ENCODE results near the gene GNGT1. TPM values are rescaled to one million over a fixed set of nuclear protein-coding genes. Genes with fewer than 3 reads are reported as not detected.
A peak's percentile ranks its signal among the peaks of the same experiment; 100 is the strongest.

GNGT1 gene
- polyA plus RNA-seq, 2 of the 4 experiments (the other 2 are of a cell fraction), result not detected

DNA sequence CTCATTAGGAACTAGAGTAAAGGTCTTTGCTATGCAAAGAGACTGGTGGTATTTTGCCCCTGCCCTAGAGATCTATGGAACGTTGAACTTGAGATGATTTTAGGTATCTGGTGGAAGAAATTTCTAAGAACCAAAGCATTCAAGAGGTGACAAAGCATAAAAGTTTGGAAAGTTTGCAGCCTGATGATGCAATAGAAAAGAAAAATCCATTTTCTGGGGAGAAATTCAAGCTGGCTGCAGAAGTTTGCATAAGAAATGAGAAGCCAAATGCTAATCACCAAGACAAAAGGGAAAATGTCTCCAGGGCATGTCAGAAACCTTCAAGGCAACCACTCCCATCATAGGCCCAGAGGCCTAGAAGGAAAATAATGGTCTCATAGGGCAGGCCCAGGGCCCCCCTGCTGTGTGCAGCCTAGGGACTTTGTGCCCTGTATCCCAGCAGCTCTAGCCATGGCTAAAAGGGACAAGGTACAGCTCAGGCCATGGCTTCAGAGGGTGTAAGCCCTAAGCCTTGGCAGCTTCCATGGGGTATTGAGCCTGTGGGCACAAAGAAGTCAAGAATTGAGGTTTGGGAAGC lies 32.3 kb upstream of the GNGT1 start:
- no peak for TF ChIP-seq ZFP36 (IDR thresholded peaks at IDR 0.05; ENCODE audit: borderline replicate concordance, partially characterized antibody)
- no peak for TF ChIP-seq KDM1A (IDR thresholded peaks at IDR 0.05; ENCODE audit: low read depth)
- TF ChIP-seq, protein P1, sequence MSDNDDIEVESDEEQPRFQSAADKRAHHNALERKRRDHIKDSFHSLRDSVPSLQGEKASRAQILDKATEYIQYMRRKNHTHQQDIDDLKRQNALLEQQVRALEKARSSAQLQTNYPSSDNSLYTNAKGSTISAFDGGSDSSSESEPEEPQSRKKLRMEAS (IDR thresholded peaks at IDR 0.05), result no peak
- no peak for TF ChIP-seq MAZ (IDR thresholded peaks at IDR 0.05; ENCODE audit: borderline replicate concordance, low read depth, low read length)
- TF ChIP-seq SMC3 (IDR thresholded peaks at IDR 0.05), result no peak
- TF ChIP-seq, protein P2, sequence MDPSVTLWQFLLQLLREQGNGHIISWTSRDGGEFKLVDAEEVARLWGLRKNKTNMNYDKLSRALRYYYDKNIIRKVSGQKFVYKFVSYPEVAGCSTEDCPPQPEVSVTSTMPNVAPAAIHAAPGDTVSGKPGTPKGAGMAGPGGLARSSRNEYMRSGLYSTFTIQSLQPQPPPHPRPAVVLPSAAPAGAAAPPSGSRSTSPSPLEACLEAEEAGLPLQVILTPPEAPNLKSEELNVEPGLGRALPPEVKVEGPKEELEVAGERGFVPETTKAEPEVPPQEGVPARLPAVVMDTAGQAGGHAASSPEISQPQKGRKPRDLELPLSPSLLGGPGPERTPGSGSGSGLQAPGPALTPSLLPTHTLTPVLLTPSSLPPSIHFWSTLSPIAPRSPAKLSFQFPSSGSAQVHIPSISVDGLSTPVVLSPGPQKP (IDR thresholded peaks at IDR 0.05; ENCODE audit: low read depth, low read length), result no peak
- no peak for TF ChIP-seq PHF8 (IDR thresholded peaks at IDR 0.05; ENCODE audit: borderline replicate concordance, low read depth)
- TF ChIP-seq CBX2 (IDR thresholded peaks at IDR 0.05; ENCODE audit: borderline replicate concordance, low read depth), result no peak
- TF ChIP-seq CBX8 (IDR thresholded peaks at IDR 0.05), result no peak
- TF ChIP-seq, protein P3, sequence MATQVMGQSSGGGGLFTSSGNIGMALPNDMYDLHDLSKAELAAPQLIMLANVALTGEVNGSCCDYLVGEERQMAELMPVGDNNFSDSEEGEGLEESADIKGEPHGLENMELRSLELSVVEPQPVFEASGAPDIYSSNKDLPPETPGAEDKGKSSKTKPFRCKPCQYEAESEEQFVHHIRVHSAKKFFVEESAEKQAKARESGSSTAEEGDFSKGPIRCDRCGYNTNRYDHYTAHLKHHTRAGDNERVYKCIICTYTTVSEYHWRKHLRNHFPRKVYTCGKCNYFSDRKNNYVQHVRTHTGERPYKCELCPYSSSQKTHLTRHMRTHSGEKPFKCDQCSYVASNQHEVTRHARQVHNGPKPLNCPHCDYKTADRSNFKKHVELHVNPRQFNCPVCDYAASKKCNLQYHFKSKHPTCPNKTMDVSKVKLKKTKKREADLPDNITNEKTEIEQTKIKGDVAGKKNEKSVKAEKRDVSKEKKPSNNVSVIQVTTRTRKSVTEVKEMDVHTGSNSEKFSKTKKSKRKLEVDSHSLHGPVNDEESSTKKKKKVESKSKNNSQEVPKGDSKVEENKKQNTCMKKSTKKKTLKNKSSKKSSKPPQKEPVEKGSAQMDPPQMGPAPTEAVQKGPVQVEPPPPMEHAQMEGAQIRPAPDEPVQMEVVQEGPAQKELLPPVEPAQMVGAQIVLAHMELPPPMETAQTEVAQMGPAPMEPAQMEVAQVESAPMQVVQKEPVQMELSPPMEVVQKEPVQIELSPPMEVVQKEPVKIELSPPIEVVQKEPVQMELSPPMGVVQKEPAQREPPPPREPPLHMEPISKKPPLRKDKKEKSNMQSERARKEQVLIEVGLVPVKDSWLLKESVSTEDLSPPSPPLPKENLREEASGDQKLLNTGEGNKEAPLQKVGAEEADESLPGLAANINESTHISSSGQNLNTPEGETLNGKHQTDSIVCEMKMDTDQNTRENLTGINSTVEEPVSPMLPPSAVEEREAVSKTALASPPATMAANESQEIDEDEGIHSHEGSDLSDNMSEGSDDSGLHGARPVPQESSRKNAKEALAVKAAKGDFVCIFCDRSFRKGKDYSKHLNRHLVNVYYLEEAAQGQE (IDR thresholded peaks at IDR 0.05), result no peak
- TF ChIP-seq, protein P4, sequence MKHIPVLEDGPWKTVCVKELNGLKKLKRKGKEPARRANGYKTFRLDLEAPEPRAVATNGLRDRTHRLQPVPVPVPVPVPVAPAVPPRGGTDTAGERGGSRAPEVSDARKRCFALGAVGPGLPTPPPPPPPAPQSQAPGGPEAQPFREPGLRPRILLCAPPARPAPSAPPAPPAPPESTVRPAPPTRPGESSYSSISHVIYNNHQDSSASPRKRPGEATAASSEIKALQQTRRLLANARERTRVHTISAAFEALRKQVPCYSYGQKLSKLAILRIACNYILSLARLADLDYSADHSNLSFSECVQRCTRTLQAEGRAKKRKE (CRISPR knock-in tag; IDR thresholded peaks at IDR 0.05; ENCODE audit: low read depth), result no peak
- no peak for TF ChIP-seq HOXB5 (CRISPR knock-in tag; IDR thresholded peaks at IDR 0.05)
- TF ChIP-seq RNF2 (IDR thresholded peaks at IDR 0.05; ENCODE audit: borderline replicate concordance, low read depth), result no peak
- TF ChIP-seq TFCP2L1 (CRISPR knock-in tag; IDR thresholded peaks at IDR 0.05), result no peak
- no peak for TF ChIP-seq HDAC2 (IDR thresholded peaks at IDR 0.05)
- TF ChIP-seq RARB (CRISPR knock-in tag; IDR thresholded peaks at IDR 0.05), result no peak

GRCh38 chr7:93877742-93878141 lies 28.6 kb upstream of the GNGT1 start:
- Histone ChIP-seq H3K4me1 (no peaks in the 10 kb centered on the region), H3K9me3 (peaks cover 15% of the 10 kb centered on the region; the same call in 2 of the 3 replicates), H3K27ac (no peak overlapping the region), H3K4me2 (no peak overlapping the region), H3K4me3 (no peak overlapping the region)
- DNase-seq (ENCODE audit: low read depth in 1 of 2, low spot score in 1 of 2) (no peak), ATAC-seq (no peak), FAIRE-seq (no peak)
- CTCF ChIA-PET, result no interaction called here
- 0 out of 5 replicates have a peak, but pooled peaks of 1 of the 2 experiments have one; percentile 10 for TF ChIP-seq RAD21 (conservative IDR thresholded peaks at IDR 0.05 in 1 of 2, IDR thresholded peaks at IDR 0.05 in 1 of 2)
- TF ChIP-seq MAZ (IDR thresholded peaks at IDR 0.05; ENCODE audit: borderline replicate concordance, low read depth, low read length), result no peak
- no peak for TF ChIP-seq POLR2AphosphoS2 (conservative IDR thresholded peaks at IDR 0.05; ENCODE audit: low read length)
- TF ChIP-seq, protein P5, sequence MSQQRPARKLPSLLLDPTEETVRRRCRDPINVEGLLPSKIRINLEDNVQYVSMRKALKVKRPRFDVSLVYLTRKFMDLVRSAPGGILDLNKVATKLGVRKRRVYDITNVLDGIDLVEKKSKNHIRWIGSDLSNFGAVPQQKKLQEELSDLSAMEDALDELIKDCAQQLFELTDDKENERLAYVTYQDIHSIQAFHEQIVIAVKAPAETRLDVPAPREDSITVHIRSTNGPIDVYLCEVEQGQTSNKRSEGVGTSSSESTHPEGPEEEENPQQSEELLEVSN (IDR thresholded peaks at IDR 0.05; ENCODE audit: borderline replicate concordance, low read depth), result no peak
- POLR2A ChIA-PET, result no interaction called here
- WGBS (ENCODE audit: missing lambda C conversion rate), result 88% methylated on average over 3 of the region's 3 CpGs

More for the DNA sequence above, 32.3 kb upstream of the GNGT1 start:
- Histone ChIP-seq H3K4me3 (no peak overlapping the region), H3K4me2 (no peak overlapping the region), H3K4me1 (no peaks in the 10 kb centered on the region), H3K9me3 (peaks cover 6% of the 10 kb centered on the region; the same call in 1 of the 3 replicates), H3K27ac (no peak overlapping the region)
- FAIRE-seq, result no peak
- CTCF ChIA-PET, result no interaction called here
- no peak for DNase-seq (ENCODE audit: low read depth in 1 of 2, low spot score in 1 of 2)
- 70% methylated on average over 1 of the region's 1 CpG for WGBS (ENCODE audit: missing lambda C conversion rate)
- POLR2A ChIA-PET, result no interaction called here
- ATAC-seq, result no peak

All from A549 (cell line).